H1 (cell line): Measurements from ENCODE around the gene YAF2. TPM values are rescaled to one million over a fixed set of nuclear protein-coding genes. Genes with fewer than 3 reads are reported as not detected.

Source experiments
- CTCF ChIA-PET: fragments of 300-600 bp; sonication (Branson Sonifier 250); formaldehyde crosslinking; loops from one replicate; lab custom pipeline; 2021; ENCODE audit not compliant: partially characterized antibody; lab: Charles Lee
- POLR2A ChIA-PET: fragments of 300-600 bp; sonication (Branson Sonifier 250); formaldehyde crosslinking; loops from one replicate; lab custom pipeline; 2021; ENCODE audit warnings: inconsistent platforms; ENCODE audit not compliant: partially characterized antibody; lab: Charles Lee
- DNase-seq, 2 experiments: peaks; one replicate each; pipeline versions ENCODE4 v3.0.0 to v3.0.0-alpha.2; 2010 to 2022; ENCODE audit warnings: low spot score in 2 of 2, low read depth in 1 of 2, mixed read lengths in 1 of 2
- FAIRE-seq: peaks from 2 replicates; lab custom pipeline; 2011; peaks lifted over from hg19 to GRCh38; lab: Jason Lieb, UNC
- H2AFZ ChIP-seq: 2 replicates; pipeline ENCODE4 v1.8.1; 2012; ENCODE audit warnings: low read length, inconsistent platforms
- H2AK5ac ChIP-seq: 2 replicates; pipeline ENCODE4 v1.6.1; 2013; ENCODE audit warnings: low read depth, low read length
- H2BK120ac ChIP-seq: replicated peaks from 2 replicates; pipeline ENCODE3; 2013; ENCODE audit warnings: low read depth, low read length, inconsistent platforms
- H2BK12ac ChIP-seq: 2 replicates; pipeline ENCODE4 v1.6.1; 2013; ENCODE audit warnings: low read depth, low read length
- H2BK15ac ChIP-seq: 2 replicates; pipeline ENCODE4 v1.6.1; 2013; ENCODE audit warnings: low read length
- H2BK20ac ChIP-seq: 2 replicates; pipeline ENCODE4 v1.6.1; 2013; ENCODE audit warnings: low read length
- H2BK5ac ChIP-seq: 2 replicates; pipeline ENCODE4 v1.6.1; 2013; ENCODE audit warnings: low read depth, low read length
- H3K14ac ChIP-seq: 2 replicates; pipeline ENCODE4 v1.6.1; 2013; ENCODE audit warnings: inconsistent platforms; ENCODE audit not compliant: insufficient read length
- H3K18ac ChIP-seq: 2 replicates; pipeline ENCODE4 v1.6.1; 2013; ENCODE audit warnings: low read length; ENCODE audit errors: extremely low read depth
- H3K23ac ChIP-seq: 2 replicates; pipeline ENCODE4 v1.6.1; 2013; ENCODE audit warnings: inconsistent platforms; ENCODE audit not compliant: insufficient read length
- H3K23me2 ChIP-seq: 2 replicates; pipeline ENCODE4 v1.6.1; 2013; ENCODE audit warnings: low read depth, low read length
- H3K27ac ChIP-seq: 2 replicates; pipeline ENCODE4 v1.6.1; 2011; ENCODE audit warnings: low read depth, low read length, inconsistent platforms
- H3K27me3 ChIP-seq, 4 experiments: replicated peaks in 1 of 4; 1 replicate in 1 of 4; 2 replicates in 3 of 4; pipeline versions ENCODE4 v1.6.1 to v1.8.1; 2011 to 2013; ENCODE audit warnings: low read length in 3 of 4, mild to moderate bottlenecking in 3 of 4, inconsistent platforms in 2 of 4, mixed read lengths in 2 of 4, moderate library complexity in 1 of 4; ENCODE audit not compliant: control insufficient read depth in 3 of 4, insufficient read depth in 3 of 4; ENCODE audit errors: extremely low read depth in 1 of 4
- H3K36me3 ChIP-seq, 4 experiments: 2 replicates each; pipeline versions ENCODE4 v1.6.1 to v1.8.1; 2011 to 2013; ENCODE audit warnings: mild to moderate bottlenecking in 4 of 4, low read length in 3 of 4, moderate library complexity in 2 of 4, control low read depth in 1 of 4, inconsistent platforms in 1 of 4; ENCODE audit not compliant: insufficient read depth in 4 of 4, control insufficient read depth in 2 of 4
- H3K4ac ChIP-seq: replicated peaks from 2 replicates; pipeline ENCODE3; 2013; ENCODE audit warnings: low read length, low read depth, mixed read lengths, inconsistent platforms; ENCODE audit not compliant: insufficient read length
- H3K4me1 ChIP-seq, 4 experiments: replicated peaks in 1 of 4; 1 replicate in 1 of 4; 2 replicates in 3 of 4; pipeline versions ENCODE4 v1.6.1 to v1.8.1; 2011 to 2013; ENCODE audit warnings: low read length in 3 of 4, inconsistent platforms in 2 of 4, mixed read lengths in 1 of 4; ENCODE audit not compliant: insufficient read depth in 4 of 4, control insufficient read depth in 3 of 4
- H3K4me2 ChIP-seq, 2 experiments: 2 replicates each; pipeline versions ENCODE4 v1.6.1 to v1.8.1; 2011 to 2013; ENCODE audit warnings: low read depth in 2 of 2, low read length in 2 of 2, control low read depth in 1 of 2, inconsistent platforms in 1 of 2, mild to moderate bottlenecking in 1 of 2; ENCODE audit not compliant: insufficient read depth in 1 of 2
- H3K4me3 ChIP-seq, 4 experiments: fragments of 200-600, 300-600 bp in 1 of 4; sonication (generic), shearing (Covaris generic), sonication (Bioruptor Twin) in 1 of 4; 2 replicates each; pipeline versions ENCODE4 v1.5.1 to v1.8.1; 2011 to 2016; ENCODE audit warnings: low read length in 4 of 4, low read depth in 3 of 4, control low read depth in 2 of 4, inconsistent platforms in 2 of 4, mild to moderate bottlenecking in 2 of 4, mixed read lengths in 1 of 4, moderate library complexity in 1 of 4; ENCODE audit not compliant: insufficient read depth in 2 of 4; ENCODE audit errors: extremely low read depth in 1 of 4
- H3K56ac ChIP-seq: replicated peaks from 2 replicates; pipeline ENCODE3; 2013; ENCODE audit warnings: low read depth, mild to moderate bottlenecking, mixed read lengths, low read length, inconsistent platforms; ENCODE audit not compliant: insufficient read length
- H3K79me1 ChIP-seq: 2 replicates; pipeline ENCODE4 v1.6.1; 2013; ENCODE audit warnings: low read depth, low read length, control low read depth
- H3K79me2 ChIP-seq, 2 experiments: 2 replicates each; pipeline versions ENCODE4 v1.6.1 to v1.8.1; 2012 to 2013; ENCODE audit warnings: low read length in 2 of 2, mild to moderate bottlenecking in 2 of 2, inconsistent platforms in 1 of 2; ENCODE audit not compliant: insufficient read depth in 2 of 2, control insufficient read depth in 1 of 2
- H3K9ac ChIP-seq, 4 experiments: replicated peaks in 1 of 4; 1 replicate in 1 of 4; 2 replicates in 3 of 4; pipeline versions ENCODE4 v1.6.1 to v1.8.1; 2011 to 2013; ENCODE audit warnings: low read depth in 3 of 4, low read length in 3 of 4, control low read depth in 2 of 4, mild to moderate bottlenecking in 2 of 4, moderate library complexity in 2 of 4, inconsistent platforms in 1 of 4; ENCODE audit errors: extremely low read depth in 1 of 4
- H3K9me3 ChIP-seq, 2 experiments: 2 replicates each; pipeline versions ENCODE4 v1.6.1 to v1.8.1; 2012 to 2013; ENCODE audit warnings: mild to moderate bottlenecking in 2 of 2, moderate library complexity in 2 of 2, control low read depth in 1 of 2, inconsistent platforms in 1 of 2, low read depth in 1 of 2, low read length in 1 of 2, mixed read lengths in 1 of 2; ENCODE audit not compliant: insufficient read depth in 2 of 2
- H4K20me1 ChIP-seq, 2 experiments: replicated peaks in 1 of 2; 2 replicates each; pipeline versions ENCODE3 to v1.8.1; 2011 to 2013; ENCODE audit warnings: inconsistent platforms in 2 of 2, low read length in 2 of 2, mild to moderate bottlenecking in 1 of 2; ENCODE audit not compliant: insufficient read depth in 2 of 2, control insufficient read depth in 1 of 2
- H4K5ac ChIP-seq: 2 replicates; pipeline ENCODE4 v1.6.1; 2013; ENCODE audit warnings: low read length, low read depth, mixed read lengths, inconsistent platforms; ENCODE audit not compliant: insufficient read length
- H4K8ac ChIP-seq: 2 replicates; pipeline ENCODE4 v1.8.0; 2013; ENCODE audit warnings: mild to moderate bottlenecking, moderate library complexity, low read length, inconsistent platforms; ENCODE audit not compliant: insufficient read depth; ENCODE audit errors: extremely low read depth
- H4K91ac ChIP-seq: replicated peaks from 2 replicates; pipeline ENCODE3; 2013; ENCODE audit warnings: low read length, mixed read lengths, inconsistent platforms; ENCODE audit not compliant: insufficient read length
- BACH1 ChIP-seq: IDR thresholded peaks from 2 replicates; pipeline ENCODE4 v1.6.1; 2012; ENCODE audit warnings: low read length, improper control_type of control experiment
- CEBPB ChIP-seq: IDR thresholded peaks from 2 replicates; pipeline ENCODE4 v1.6.1; 2012; ENCODE audit warnings: low read depth, low read length
- CTBP2 ChIP-seq: IDR thresholded peaks from 2 replicates; pipeline ENCODE4 v1.7.0; 2011; ENCODE audit warnings: borderline replicate concordance, mild to moderate bottlenecking, moderate library complexity, mixed read lengths, low read length; ENCODE audit not compliant: insufficient read depth, insufficient read length
- GABPA ChIP-seq: IDR thresholded peaks from 2 replicates; pipeline ENCODE4 v1.6.1; 2011; ENCODE audit warnings: mild to moderate bottlenecking, low read length, moderate library complexity, borderline replicate concordance; ENCODE audit not compliant: insufficient read depth
- GTF2F1 ChIP-seq: IDR thresholded peaks from 2 replicates; pipeline ENCODE4 v1.6.1; 2012; ENCODE audit warnings: low read depth, low read length, improper control_type of control experiment, borderline replicate concordance
- KDM4A ChIP-seq: IDR thresholded peaks from one replicate; pipeline ENCODE4 v1.7.1; 2012; ENCODE audit warnings: low read depth, mild to moderate bottlenecking, moderate library complexity, low read length, inconsistent platforms; ENCODE audit not compliant: severe bottlenecking
- NRF1 ChIP-seq: IDR thresholded peaks from 2 replicates; pipeline ENCODE4 v1.6.1; 2011; ENCODE audit warnings: mild to moderate bottlenecking, low read depth, low read length, improper control_type of control experiment
- POU5F1 ChIP-seq: IDR thresholded peaks from 2 replicates; pipeline ENCODE4 v1.6.1; 2011; ENCODE audit warnings: low read depth, mild to moderate bottlenecking, low read length, moderate library complexity
- RBBP5 ChIP-seq: IDR thresholded peaks from 2 replicates; pipeline ENCODE4 v1.7.1; 2012; ENCODE audit warnings: low read depth, mild to moderate bottlenecking, inconsistent platforms, low read length, moderate library complexity, borderline replicate concordance
- RFX5 ChIP-seq: IDR thresholded peaks from 2 replicates; pipeline ENCODE4 v1.6.1; 2011; ENCODE audit warnings: low read depth, low read length, improper control_type of control experiment, borderline replicate concordance
- RXRA ChIP-seq: IDR thresholded peaks from 2 replicates; pipeline ENCODE4 v1.6.1; 2011; ENCODE audit warnings: low read depth, mild to moderate bottlenecking, low read length, moderate library complexity; ENCODE audit not compliant: insufficient read depth
- SP2 ChIP-seq: IDR thresholded peaks from 2 replicates; pipeline ENCODE4 v1.6.1; 2012; ENCODE audit warnings: mild to moderate bottlenecking, low read length, inconsistent platforms
- SRF ChIP-seq: IDR thresholded peaks from 2 replicates; pipeline ENCODE4 v1.6.1; 2011; ENCODE audit warnings: mild to moderate bottlenecking, low read depth, low read length, moderate library complexity
- TEAD4 ChIP-seq: IDR thresholded peaks from 2 replicates; pipeline ENCODE4 v1.6.1; 2012; ENCODE audit warnings: low read depth, low read length, inconsistent platforms, mixed read lengths
- WGBS, 2 experiments: shearing (Covaris generic) in 1 of 2; methylation state at CpG; one replicate each; pipeline versions ENCODE4 v1.1.6 to v1.1.7; 2013 to 2015; ENCODE audit warnings: low lambda C conversion rate in 2 of 2, mixed read lengths in 2 of 2, inconsistent platforms in 1 of 2, low coverage in 1 of 2, missing lambda C conversion rate in 1 of 2; ENCODE audit not compliant: insufficient replicate concordance in 2 of 2, insufficient coverage in 1 of 2, insufficient read length in 1 of 2; ENCODE audit errors: extremely low coverage in 1 of 2, missing lambda C conversion rate in 1 of 2; 5-methylcytosine and 5-hydroxymethylcytosine counted together
- polyA plus RNA-seq, 7 experiments: library from polyadenylated mRNA; depleted of rRNA in 3 of 7; stranded (reverse) in 5 of 7; unstranded in 2 of 7; fragments of >200 nt in 5 of 7; fragments of 200-250 nt in 2 of 7; gene quantifications; 1 replicate in 5 of 7; 2 replicates in 1 of 7; 4 replicates in 1 of 7; pipeline versions ENCODE4 v1.2.1 to v1.2.3, GENCODE V29; 2011 to 2013; ENCODE audit warnings: missing spikeins in 2 of 7, mixed read lengths in 2 of 7
- total RNA-seq: library from RNA; stranded (reverse); fragmentation: NEBNext Ultra II Directional; extraction: Animal tissue kit (Norgen Biotek cat#: 25700); gene quantifications from 2 replicates; pipeline ENCODE4 v1.2.1, GENCODE V29; 2021

Gene YAF2
- total and polyA plus RNA-seq, 2 of the 8 experiments (the other 6 are each of a cell fraction or from before 2014, with no cell fraction given), result 0.50 to 2.2 TPM

DNA sequence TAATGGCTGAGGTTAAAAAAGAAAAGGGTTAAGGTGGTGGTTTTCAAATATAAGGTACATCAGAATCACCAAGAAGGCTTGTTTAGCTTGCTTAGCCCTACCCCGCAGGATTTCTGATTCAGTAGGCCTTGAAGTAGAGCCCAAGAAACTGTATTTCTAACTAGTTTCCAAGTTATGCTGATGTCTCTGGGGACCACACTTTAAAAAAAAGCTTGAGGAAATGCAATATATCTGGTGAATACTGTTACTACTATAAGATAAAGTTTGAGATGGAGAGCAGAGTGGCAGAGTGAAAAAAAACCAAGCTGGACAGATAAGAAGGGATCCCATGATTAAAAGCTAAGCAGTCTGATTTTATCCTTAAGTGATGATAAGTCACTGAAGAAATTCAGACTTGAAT, 75.1 kb downstream of the YAF2 start:
- ChIA-PET POLR2A (no interaction called here), CTCF (no interaction called here)
- Histone ChIP-seq H3K4ac (no peak overlapping the region), H3K9me3 (no peaks in the 10 kb centered on the region), H3K4me2 (no peak overlapping the region), H4K8ac (no peak overlapping the region), H2BK5ac (no peak overlapping the region), H2BK20ac (no peak overlapping the region), H3K36me3 (no peaks in the 10 kb centered on the region), H2AK5ac (no peak overlapping the region), H3K79me2 (no peaks in the 10 kb centered on the region), H2BK12ac (no peak overlapping the region), H4K91ac (no peak overlapping the region), H3K4me1 (no peaks in the 10 kb centered on the region), H3K9ac (no peak overlapping the region), H2AFZ (no peak overlapping the region), H3K27me3 (no peaks in the 10 kb centered on the region), H3K4me3 (no peak overlapping the region), H3K23ac (no peak overlapping the region), H3K14ac (no peak overlapping the region), H3K27ac (no peak overlapping the region), H2BK120ac (no peak overlapping the region), H3K79me1 (no peaks in the 10 kb centered on the region), H4K20me1 (no peaks in the 10 kb centered on the region), H2BK15ac (no peak overlapping the region), H4K5ac (no peak overlapping the region), H3K56ac (no peak overlapping the region), H3K18ac (no peak overlapping the region), H3K23me2 (no peaks in the 10 kb centered on the region)
- TF ChIP-seq SP2 (no peak), GABPA (no peak), CTBP2 (no peak), RXRA (no peak), POU5F1 (no peak), RBBP5 (no peak), GTF2F1 (no peak), RFX5 (no peak), CEBPB (no peak), NRF1 (no peak), TEAD4 (no peak), KDM4A (no peak), BACH1 (no peak), SRF (no peak)
- WGBS, 2 experiments, result 90% methylated on average over 1 of the region's 1 CpG; no CpG with 5 or more reads in 1 of the 2 experiments
- DNase-seq (no peak), FAIRE-seq (no peak)
